HG03095 (cell line): Measurements from ENCODE around the gene FRMD4A.
"Not testable (repeated sequence)": the region's sequence is repeated elsewhere in the genome, so short reads cannot be mapped to it uniquely, and the experiment has no call there.

Experiments used
- ATAC-seq: cut with Tn5 transposase; IDR thresholded peaks from one replicate; pipeline ENCODE4 v1.9.1; 2021; ENCODE audit warnings: moderate library complexity; ENCODE audit not compliant: unreplicated experiment

The FRMD4A gene

DNA sequence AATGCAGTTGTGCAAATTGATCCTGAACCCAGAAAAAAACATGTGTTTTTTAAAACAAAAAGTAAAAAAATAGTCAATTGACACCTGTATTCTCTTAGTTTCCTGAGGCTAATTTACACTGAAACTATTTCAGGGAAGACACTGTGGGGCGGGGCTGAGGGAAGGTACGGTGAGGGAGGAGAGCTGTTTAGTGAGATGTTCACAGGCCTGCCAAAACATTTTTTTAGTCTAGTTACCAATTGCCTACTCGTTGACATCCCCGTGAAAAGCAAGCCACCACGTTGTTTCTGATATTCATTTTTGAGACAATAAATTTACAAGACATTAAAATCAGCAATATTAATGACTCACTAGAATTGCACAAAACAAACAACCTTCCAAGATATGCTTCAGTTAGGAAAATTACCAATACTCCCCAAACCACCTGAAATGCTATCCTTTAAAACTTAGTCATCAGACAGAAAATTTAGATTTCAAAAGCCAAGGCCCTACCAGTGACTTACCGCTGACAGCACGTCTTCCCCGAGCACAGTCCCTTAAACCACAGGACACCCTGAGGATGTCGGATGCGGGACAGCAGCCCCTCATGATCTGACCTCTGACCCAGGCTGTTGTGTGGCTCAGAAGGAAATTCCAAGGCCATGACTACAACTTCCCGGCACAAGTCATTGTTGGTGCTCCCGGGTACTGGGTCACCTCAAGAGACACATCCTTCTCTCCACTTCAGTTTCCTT is 464.8 kb downstream of the FRMD4A start:
- no peak for ATAC-seq

GRCh38 chr10:13865220-13865619 is 465.5 kb downstream of the FRMD4A start:
- not testable (repeated sequence) for ATAC-seq

DNA sequence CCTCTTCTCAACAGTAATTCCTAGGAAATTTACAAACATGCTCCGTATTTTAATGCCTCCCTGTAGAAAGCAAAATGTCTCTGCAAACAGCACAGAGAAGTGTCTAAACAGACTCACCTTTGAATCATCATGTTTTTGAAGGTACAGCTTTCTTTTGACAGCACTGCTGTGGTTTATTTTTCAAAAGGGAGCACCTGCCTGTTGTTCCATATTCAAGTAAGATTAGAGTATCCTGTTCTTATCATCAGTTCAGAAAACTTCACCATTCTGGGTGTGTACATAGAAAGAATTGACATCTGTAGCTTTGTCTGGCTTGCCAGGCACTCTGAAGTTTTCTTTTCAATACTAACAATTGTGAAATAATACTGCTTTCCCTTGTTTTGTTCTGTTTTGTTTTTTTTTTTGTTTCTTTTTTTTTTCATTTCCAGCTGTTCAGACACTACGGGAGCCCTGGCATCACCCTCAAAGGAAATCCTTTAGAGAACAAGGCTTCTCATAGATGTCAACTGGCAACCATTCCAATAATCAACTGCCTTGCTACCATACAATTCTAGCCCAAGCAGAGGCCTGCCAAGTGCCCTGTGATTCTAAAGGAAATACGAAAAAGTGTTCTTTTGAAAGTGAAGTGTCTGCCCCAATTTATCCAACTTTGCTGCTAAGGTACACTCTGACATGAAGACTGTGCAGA is 468.0 kb downstream of the FRMD4A start:
- ATAC-seq: no peak

DNA sequence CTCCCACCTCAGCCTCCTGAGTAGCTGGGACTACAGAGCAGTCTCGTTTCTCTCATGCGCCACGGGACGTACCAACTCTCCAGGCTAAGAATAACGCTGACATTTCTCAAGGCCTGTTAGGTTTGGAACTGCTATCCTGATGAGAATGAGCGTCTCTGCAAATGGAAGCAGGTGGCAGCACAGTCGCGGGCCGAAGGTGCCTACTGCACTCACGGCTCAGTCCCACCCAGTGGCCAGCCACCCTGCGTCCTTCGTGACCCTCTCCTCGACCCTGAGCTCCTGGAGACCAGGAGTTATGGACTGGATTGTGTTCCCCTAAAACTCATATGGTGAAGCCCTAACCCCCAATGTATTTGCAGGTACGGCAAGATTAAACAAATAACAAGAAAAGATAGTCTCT is 469.8 kb downstream of the FRMD4A start:
- no peak for ATAC-seq

- no peak for ATAC-seq
Measured at GRCh38 chr10:13859979-13860654, 470.6 kb downstream of the FRMD4A start.

DNA sequence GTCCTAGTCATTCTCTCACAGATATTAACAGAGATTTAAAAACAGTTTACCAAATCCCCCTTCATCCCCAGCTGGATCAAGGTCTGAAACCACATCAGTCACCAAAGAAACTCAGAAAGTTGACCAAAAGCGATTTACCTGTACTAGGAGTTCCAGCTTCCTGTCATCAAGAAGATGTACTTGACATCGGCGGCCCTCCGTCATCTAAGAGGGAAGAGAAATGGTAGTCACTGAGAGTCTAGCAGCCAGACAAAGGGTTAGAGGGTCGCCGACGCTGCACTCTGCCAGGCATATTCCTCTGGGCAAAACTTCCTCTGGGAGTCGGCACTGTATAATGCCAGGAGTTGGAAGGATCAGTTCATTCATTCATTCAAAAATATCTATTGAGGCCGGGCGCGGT is 472.0 kb downstream of the FRMD4A start:
- no peak for ATAC-seq

- no peak for ATAC-seq
Measured at GRCh38 chr10:13857451-13857850, 473.3 kb downstream of the FRMD4A start.

- ATAC-seq: no peak
Measured at GRCh38 chr10:13853854-13854253, 476.9 kb downstream of the FRMD4A start.

- no peak for ATAC-seq
Measured at GRCh38 chr10:13852872-13853271, 477.9 kb downstream of the FRMD4A start.

DNA sequence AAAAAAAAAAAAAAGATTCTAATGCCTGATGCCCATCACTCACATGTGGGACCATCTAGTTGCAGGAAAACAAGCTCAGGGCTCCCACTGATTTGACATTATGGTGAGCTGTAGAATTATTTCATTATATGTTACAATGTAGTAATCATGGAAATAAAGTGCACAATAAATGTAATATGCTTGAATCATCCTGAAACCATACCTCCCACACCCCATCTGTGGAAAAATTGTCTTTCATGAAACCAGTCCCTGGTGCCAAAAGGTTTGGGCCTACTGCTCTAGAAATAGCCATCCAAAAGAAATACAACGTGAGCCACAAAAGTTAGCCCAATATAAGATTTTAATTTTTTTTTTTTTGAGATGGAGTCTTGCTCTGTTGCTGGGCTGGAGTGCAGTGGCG is 478.8 kb downstream of the FRMD4A start:
- no peak for ATAC-seq

GRCh38 chr10:13848520-13849445 is 481.9 kb downstream of the FRMD4A start:
- no peak for ATAC-seq

- ATAC-seq: no peak
Measured at GRCh38 chr10:13847201-13847631, 483.5 kb downstream of the FRMD4A start.

GRCh38 chr10:13845897-13846296 is 484.8 kb downstream of the FRMD4A start:
- ATAC-seq: no peak

DNA sequence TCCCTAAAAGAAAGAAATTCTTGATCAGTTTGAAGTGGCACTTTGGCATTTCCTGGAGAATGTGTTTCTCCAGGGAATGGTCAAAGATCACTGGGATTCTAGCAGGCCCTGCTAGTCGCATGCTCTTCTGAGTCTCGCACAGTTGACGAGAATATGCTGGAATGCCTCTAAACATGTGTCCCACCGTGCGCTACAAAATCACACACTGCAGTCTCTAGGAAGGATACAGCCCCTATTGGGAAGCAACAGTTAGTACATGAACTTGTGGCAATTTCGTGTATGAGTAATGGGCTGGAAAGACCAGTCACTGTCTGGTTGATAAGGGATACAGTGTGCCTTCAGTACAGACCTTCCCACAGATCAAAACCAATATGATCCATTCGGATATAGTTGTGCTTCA is 486.1 kb downstream of the FRMD4A start:
- ATAC-seq: no peak

DNA sequence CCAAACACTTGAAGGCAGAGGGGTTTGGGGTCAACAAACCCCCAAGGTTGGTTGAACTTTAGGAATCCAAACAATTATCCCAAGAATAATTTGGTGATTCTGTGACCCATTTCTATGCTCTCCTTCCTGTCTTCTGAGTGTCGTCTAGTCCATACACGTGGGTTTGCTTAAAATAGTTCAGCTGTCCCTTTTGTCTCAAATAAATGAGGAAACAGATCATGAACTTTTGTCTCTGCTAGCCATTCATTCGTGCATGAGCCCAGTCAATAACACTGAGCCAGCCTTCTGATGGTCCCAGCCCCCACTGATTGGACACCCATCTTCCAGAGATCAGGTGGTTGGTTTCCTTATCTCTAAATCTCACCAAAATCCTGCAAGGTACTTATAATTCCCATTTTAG is 488.6 kb downstream of the FRMD4A start:
- no peak for ATAC-seq

DNA sequence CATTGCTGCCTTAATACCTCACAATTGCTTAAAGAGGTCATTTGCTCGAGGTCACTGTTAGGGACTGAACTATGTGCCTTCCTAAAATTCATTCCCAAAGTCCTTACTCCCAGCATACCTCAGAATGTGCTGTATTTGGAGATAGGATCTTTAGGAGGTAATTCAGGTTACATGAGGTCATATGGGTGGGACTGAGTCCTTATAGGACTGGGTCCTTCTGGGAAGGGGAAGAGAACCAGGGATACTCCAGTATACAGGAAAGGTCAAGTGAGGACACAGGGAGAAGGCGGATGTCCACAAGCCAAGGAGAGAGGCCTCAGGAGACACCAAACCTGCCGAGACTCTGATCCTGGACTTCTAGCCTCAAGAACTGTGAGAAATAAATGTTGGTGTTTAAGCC is 490.7 kb downstream of the FRMD4A start:
- ATAC-seq: no peak

DNA sequence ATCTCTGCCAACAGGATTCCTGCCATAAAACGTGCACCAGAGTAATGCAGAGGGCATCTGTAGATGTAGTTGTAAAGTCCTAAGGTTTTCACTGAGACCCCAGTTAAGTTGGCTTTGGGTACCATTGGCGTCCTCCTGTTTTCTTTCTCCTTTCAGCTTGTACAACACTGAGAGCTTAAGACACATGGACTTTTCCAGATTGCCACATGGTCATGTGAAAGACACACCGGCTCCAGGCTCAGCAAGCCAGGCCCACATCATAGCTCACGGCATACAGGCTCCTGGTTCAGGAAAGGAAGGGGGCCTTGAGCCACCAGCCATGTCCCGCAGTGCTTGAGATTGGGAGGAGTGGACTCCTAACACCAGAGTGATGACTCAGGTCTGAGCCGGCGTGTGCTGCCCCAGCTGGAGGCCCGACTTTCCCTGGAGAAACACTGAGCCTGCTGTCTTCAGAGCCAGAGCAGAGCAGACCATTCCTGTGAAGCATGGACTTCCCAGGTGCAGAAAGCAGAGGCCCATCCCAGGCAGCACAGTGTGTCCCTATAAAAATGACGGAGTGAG is 491.2 kb downstream of the FRMD4A start:
- ATAC-seq: no peak

GRCh38 chr10:13839030-13839429 is 491.7 kb downstream of the FRMD4A start:
- ATAC-seq: no peak

GRCh38 chr10:13837966-13838365 is 492.8 kb downstream of the FRMD4A start:
- ATAC-seq: no peak

- ATAC-seq: no peak
Measured at GRCh38 chr10:13834581-13835286, 496.0 kb downstream of the FRMD4A start.
